ENCODE results near the gene FBXL19.
"Not testable (repeated sequence)": the region's sequence is repeated elsewhere in the genome, so short reads cannot be mapped to it uniquely, and the experiment has no call there.

Gene FBXL19

GRCh38 chr16:30923554-30924075 lies at the start of gene FBXL19:
Gene FBXL19 (plus strand): TSS chr16:30923572. CDS start chr16:30925755, 2,183 bp downstream.
- no peak for DNase-seq

GRCh38 chr16:30874244-30874820 lies 49.0 kb upstream of the FBXL19 start:
- peak; percentile 28 for DNase-seq

- peak; percentile 97 for DNase-seq
Measured at GRCh38 chr16:30874821-30875717, 48.3 kb upstream of the FBXL19 start.

GRCh38 chr16:30875871-30876801 lies 47.2 kb upstream of the FBXL19 start:
- DNase-seq: peak; percentile 75

GRCh38 chr16:30876867-30877266 lies 46.5 kb upstream of the FBXL19 start:
- DNase-seq: no peak

- DNase-seq: no peak
Measured at GRCh38 chr16:30882429-30883310, 40.7 kb upstream of the FBXL19 start.

GRCh38 chr16:30884760-30885159 lies 38.6 kb upstream of the FBXL19 start:
- no peak for DNase-seq

- no peak for DNase-seq
Measured at GRCh38 chr16:30885196-30885595, 38.2 kb upstream of the FBXL19 start.

GRCh38 chr16:30886145-30886544 lies 37.2 kb upstream of the FBXL19 start:
- DNase-seq: no peak

GRCh38 chr16:30887927-30888326 lies 35.4 kb upstream of the FBXL19 start:
- DNase-seq: no peak

- no peak for DNase-seq
Measured at GRCh38 chr16:30888856-30889499, 34.4 kb upstream of the FBXL19 start.

- no peak for DNase-seq
Measured at GRCh38 chr16:30889721-30890120, 33.7 kb upstream of the FBXL19 start.

- not testable (repeated sequence) for DNase-seq
Measured at GRCh38 chr16:30891043-30891823, 32.1 kb upstream of the FBXL19 start.

- DNase-seq: no peak
Measured at GRCh38 chr16:30892670-30893416, 30.5 kb upstream of the FBXL19 start.

GRCh38 chr16:30893417-30893743 lies 30.0 kb upstream of the FBXL19 start:
- peak; percentile 27 for DNase-seq

- DNase-seq: peak; percentile 96
Measured at GRCh38 chr16:30893744-30894539, 29.4 kb upstream of the FBXL19 start, which contains the start of gene BCL7C. Gene BCL7C (minus strand): TSS chr16:30894077. CDS start chr16:30893944, 133 bp downstream.

GRCh38 chr16:30894540-30895368 lies 28.6 kb upstream of the FBXL19 start:
- DNase-seq: no peak
